ENCODE results near the gene ENTPD1.
"Not testable (repeated sequence)": the region's sequence is repeated elsewhere in the genome, so short reads cannot be mapped to it uniquely, and the experiment has no call there.

Gene ENTPD1

GRCh38 chr10:95907456-95908253, 151.7 kb downstream of the ENTPD1 start, which contains the start of gene CC2D2B:
Gene CC2D2B (plus strand): TSS chr10:95907975. CDS start chr10:95911324, 3,349 bp downstream.
- peak; percentile 85 for DNase-seq (ENCODE audit: extremely low read depth, insufficient read length)
- no peaks in the 10 kb centered on the region for H3K36me3 ChIP-seq (ENCODE audit: control insufficient read depth, insufficient read depth, low read length)
- peak within 1 kb of the TSS; percentile 87 for H3K4me3 ChIP-seq (replicated peaks; ENCODE audit: low read depth, low read length)
- H3K27me3 ChIP-seq (replicated peaks; ENCODE audit: control insufficient read depth, insufficient read depth, low read length): no peaks in the 10 kb centered on the region
- TF ChIP-seq CTCF (IDR thresholded peaks at IDR 0.05; ENCODE audit: insufficient read depth, low read length, poor library complexity, severe bottlenecking): peak; percentile 13

- H3K27me3 ChIP-seq (replicated peaks; ENCODE audit: control insufficient read depth, insufficient read depth, low read length): no peaks in the 10 kb centered on the region
- H3K4me3 ChIP-seq (replicated peaks; ENCODE audit: low read depth, low read length): no peak overlapping the region
- no peak for TF ChIP-seq CTCF (IDR thresholded peaks at IDR 0.05; ENCODE audit: insufficient read depth, low read length, poor library complexity, severe bottlenecking)
- no peak for DNase-seq (ENCODE audit: extremely low read depth, insufficient read length)
- no peaks in the 10 kb centered on the region for H3K36me3 ChIP-seq (ENCODE audit: control insufficient read depth, insufficient read depth, low read length)
Observed at GRCh38 chr10:95908450-95908849, 152.5 kb downstream of the ENTPD1 start.

- Histone ChIP-seq H3K4me3 (replicated peaks; ENCODE audit: low read depth, low read length) (no peak overlapping the region), H3K27me3 (replicated peaks; ENCODE audit: control insufficient read depth, insufficient read depth, low read length) (no peaks in the 10 kb centered on the region), H3K36me3 (ENCODE audit: control insufficient read depth, insufficient read depth, low read length) (no peaks in the 10 kb centered on the region)
- no peak for TF ChIP-seq CTCF (IDR thresholded peaks at IDR 0.05; ENCODE audit: insufficient read depth, low read length, poor library complexity, severe bottlenecking)
- DNase-seq (ENCODE audit: extremely low read depth, insufficient read length): no peak
Observed at GRCh38 chr10:95909561-95909960, 153.6 kb downstream of the ENTPD1 start.

GRCh38 chr10:95916039-95916438, 160.1 kb downstream of the ENTPD1 start:
- not testable (repeated sequence) for H3K4me3 ChIP-seq (replicated peaks; ENCODE audit: low read depth, low read length); H3K27me3 ChIP-seq (replicated peaks; ENCODE audit: control insufficient read depth, insufficient read depth, low read length); DNase-seq (ENCODE audit: extremely low read depth, insufficient read length); H3K36me3 ChIP-seq (ENCODE audit: control insufficient read depth, insufficient read depth, low read length)
